Forelimb muscle (tissue), 1 donor: ENCODE measurements around the gene OR8B4. TPM values are rescaled to one million over a fixed set of nuclear protein-coding genes. Genes with fewer than 3 reads are reported as not detected.
A peak's percentile ranks its signal among the peaks of the same experiment; 100 is the strongest.
"Not testable (repeated sequence)": the region's sequence is repeated elsewhere in the genome, so short reads cannot be mapped to it uniquely, and the experiment has no call there.

Experiments used
- DNase-seq: peaks from one replicate; pipeline ENCODE4 v3.0.0-alpha.2; 2013; ENCODE audit warnings: low read depth
- polyA plus RNA-seq: library from polyadenylated mRNA; unstranded; fragments of 120-200 nt; gene quantifications from one replicate; pipeline ENCODE4 v1.2.1, GENCODE V29; 2013; ENCODE audit not compliant: insufficient read length

OR8B4 gene, protein sequence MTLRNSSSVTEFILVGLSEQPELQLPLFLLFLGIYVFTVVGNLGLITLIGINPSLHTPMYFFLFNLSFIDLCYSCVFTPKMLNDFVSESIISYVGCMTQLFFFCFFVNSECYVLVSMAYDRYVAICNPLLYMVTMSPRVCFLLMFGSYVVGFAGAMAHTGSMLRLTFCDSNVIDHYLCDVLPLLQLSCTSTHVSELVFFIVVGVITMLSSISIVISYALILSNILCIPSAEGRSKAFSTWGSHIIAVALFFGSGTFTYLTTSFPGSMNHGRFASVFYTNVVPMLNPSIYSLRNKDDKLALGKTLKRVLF
- polyA plus RNA-seq, result not detected

DNA sequence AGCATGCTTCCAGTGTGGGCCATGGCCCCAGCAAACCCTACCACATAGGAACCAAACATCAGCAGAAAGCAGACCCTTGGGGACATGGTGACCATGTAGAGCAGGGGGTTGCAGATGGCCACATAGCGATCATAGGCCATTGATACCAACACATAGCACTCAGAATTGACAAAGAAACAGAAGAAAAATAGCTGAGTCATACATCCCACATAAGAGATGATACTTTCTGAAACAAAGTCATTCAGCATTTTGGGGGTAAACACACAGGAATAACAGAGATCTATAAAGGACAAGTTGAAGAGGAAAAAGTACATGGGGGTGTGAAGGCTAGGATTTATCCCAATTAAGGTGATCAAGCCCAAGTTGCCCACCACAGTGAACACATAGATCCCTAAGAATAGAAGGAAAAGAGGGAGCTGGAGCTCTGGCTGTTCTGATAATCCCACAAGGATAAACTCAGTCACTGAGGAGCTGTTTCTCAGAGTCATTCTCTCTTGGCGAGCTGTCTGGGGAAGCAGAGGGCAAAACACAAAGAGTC is at the start of gene OR8B4:
Gene OR8B4 (minus strand): TSS at position 488 of the 538 bp plus-strand sequence. CDS start 0 bp downstream, at position 488.
- no peak for DNase-seq

DNA sequence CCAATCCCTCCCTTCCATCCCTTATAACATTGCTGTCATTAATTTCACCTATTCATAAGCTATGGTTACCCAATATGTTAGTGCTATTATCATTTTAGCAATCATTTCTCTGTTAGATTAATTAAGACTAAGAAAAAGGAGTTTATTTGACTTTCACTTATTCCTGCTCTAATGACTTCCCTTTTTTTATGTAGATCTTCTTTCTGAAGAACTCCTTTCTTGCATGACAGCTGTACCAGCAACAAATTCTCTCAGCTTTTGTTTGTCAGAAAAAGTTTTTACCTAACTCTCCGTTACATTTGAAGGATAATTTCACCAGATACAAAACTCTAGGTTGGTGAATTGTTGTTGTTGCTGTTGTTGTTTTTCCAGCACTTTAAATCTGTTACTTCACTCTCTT is 49.4 kb upstream of the OR8B4 start:
- DNase-seq, result no peak

DNA sequence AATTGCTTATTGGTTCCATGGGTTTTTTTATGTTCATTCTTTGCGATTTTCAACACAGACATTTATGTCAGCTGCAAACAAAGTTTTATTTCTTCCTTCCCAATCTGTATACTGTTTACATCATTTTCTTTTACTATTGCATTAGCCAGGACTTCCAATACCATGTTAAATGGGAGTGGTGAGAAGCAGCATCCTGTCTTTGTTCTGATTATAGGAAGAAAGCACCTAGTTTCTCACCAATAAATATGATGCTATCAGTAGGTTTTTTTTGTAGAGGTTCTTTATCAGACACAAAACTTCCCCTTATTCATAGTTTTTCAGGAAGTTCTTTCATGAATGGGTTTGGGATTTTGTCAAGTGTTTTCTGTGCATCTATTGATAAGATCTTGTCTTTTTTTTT is 48.8 kb upstream of the OR8B4 start:
- no peak for DNase-seq

DNA sequence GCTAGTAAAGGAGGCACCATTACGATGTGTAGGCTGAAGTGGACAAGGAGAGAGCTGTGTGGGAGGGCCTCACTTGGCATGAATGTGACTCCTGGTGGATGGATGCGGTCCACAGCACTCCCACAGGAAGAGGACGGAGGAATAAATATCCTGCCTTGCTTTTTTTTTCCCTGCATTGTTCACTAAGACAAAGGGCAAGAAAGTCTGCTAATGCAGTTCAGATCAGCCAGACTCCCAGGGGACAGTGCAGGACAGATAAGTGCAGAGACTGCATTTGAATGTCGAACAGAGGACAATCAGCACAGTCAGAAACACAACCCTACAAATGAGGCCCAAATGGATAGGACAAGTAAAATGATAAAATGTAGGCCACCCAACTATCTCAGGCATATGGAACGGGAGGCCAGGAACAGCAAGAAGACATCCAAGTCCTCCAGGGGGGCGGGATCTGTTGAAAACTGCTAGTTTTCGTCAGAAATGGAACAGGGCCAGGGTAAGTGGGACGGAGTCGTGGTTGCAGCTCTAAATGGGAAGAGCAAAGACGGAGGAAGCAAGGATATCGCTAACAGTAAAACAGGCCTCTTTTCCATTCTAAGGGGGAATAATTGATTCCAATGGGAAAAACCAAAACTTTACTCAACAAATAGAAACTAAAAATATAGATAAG is 46.0 kb upstream of the OR8B4 start:
- DNase-seq, result peak; percentile 24

DNA sequence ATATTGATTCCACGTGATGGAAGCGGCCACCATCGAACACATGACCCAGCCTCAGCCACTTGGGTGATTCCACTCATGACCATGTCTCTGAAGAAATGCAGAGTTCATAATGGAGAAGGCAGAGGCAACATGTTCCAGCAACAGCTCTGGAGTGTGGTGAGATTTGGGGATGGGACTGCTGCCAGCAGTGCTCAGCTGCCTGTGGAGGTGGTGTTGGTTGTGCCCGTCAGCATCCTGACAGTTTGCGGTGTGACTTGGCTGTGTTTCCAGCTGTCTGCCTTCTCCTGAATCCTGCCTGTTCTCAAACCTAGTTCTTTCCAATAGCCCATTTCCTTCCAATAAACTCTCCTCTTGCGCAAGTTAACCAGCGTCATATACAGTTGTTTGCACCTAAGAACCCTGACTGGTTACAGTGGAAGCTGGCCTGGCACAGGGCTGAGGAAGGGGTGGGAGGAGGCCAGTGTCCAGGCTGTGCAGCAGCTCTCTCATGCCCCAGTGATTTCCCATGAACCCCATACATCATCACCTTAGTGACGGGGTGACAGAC is 42.8 kb upstream of the OR8B4 start:
- DNase-seq, result no peak

DNA sequence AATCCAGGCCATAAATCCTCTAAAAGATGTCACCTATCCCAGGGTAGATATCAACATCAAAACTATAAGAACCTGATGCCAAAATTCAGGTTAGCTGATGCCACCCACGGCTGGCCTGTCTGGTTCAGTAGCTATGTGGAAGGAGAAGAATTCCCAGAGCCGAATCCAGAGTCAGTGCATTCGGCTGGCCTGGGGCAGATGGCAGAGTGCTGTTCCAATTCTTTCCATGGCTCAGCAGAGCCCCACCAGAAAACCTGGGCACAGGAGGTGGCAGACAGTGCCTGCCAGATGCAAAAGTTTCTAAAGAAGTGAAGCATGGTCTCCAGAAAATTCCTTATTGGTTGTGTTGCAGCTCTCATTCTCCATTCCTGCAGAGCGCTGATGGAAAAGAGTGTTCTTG is 40.7 kb upstream of the OR8B4 start:
- no peak for DNase-seq

DNA sequence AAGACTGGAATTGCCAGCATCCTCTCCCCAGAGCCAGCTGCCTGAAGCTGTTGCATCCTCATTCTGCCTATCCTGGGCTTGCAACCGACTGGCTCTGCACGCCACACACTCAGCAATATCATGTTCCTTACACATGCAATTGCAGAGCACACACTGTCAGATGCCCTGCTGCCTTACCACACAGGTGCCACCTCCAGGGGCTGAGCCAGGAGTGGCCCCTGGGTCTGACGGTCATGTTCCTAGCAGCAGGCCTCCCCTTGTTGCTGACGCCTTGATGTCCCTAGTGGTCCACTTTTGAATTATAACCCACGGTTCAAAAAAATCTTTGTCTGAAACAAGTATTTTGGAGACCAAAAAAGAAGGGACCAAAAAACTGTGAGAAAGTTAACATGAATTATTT is 39.3 kb upstream of the OR8B4 start:
- DNase-seq, result no peak

DNA sequence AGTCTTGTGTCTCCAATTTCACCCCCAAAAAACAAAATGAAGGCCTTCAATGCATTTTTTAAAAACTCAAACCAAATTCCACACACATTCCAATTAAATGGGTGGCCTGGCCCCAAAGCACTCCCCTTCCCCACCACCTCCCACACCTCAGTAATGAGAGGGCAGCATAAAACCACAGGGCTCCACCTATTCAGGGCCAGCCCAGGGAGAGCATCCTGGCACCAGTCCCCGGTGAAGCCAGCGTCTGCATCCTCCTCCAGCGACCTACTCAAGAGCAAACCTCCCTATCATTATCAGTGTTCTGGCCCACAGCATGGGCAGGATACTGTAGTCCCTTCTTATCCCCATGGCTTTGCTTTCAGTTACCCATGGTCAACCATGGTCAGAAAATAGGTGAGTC is 38.7 kb upstream of the OR8B4 start:
- no peak for DNase-seq

DNA sequence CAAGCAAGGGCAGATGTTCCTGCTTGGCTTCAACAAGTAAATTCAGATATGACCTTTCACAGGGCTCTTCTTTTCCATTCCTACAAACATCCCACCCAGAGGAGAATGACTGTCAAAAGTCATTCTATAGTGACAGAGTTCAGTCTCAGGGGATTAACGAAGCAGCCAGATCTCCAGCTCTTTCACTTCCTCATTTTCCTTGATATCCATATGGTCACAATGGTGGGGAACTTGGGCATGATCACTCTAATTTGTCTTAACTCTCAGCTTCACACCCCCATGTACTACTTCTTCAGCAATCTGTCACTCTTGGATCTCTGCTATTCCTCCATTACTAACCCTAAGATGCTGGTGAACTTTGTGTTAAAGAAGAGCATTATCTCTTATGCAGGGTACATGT is 35.8 kb upstream of the OR8B4 start:
- DNase-seq, result no peak

DNA sequence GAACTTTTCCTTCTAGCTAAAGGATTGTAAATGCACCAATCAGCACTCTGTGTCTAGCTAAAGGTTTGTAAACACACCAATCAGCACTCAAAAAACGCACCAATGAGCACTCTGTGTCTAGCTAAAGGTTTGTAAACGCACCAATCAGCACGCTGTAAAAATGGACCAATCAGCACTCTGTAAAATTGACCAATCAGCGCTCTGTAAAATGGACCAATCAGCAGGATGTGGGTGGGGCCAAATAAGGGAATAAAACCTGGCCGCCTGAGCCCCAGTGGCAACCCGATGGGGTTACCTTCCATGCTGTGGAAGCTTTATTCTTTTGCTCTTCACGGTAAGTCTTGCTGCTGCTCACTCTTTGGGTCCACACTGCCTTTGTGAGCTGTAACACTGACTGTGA is 34.7 kb upstream of the OR8B4 start:
- not testable (repeated sequence) for DNase-seq

DNA sequence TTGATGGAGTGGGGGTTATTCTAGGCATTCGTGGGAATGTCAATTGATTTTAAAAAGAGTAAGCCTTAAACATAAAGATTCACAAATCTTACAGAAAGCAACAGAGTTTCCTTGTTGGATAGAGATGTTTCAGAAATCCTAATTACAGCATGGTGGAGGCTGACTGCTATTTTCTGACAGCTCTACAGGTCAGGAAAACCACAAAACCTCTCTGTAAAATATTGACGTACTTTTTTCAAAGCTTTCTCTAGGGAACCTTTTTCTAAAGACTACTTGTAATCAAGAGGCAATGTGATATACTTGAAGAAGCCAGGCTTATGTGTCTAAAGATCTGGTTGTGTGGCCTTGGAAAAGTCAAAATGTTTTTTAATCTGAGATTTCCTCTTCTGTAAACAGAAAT is 29.9 kb upstream of the OR8B4 start:
- no peak for DNase-seq

DNA sequence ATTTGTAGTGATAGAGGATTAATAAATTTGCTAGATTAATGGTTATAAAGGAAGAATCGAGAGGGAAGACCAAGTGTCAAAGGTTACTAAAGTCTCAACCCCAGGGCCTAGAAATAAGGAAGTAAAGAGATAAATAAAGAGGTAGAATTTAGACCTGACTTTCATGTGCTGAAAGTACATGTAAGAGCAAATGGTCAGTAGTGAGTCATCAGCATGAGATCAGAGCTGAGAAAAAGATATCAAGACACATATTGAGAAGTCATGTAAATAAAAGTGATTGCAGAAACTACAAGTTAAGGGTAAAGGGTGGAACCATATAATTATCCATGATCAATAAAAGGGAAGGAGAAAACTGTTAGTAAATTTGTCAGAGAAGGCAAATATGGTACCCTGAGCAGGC is 22.2 kb upstream of the OR8B4 start:
- no peak for DNase-seq

DNA sequence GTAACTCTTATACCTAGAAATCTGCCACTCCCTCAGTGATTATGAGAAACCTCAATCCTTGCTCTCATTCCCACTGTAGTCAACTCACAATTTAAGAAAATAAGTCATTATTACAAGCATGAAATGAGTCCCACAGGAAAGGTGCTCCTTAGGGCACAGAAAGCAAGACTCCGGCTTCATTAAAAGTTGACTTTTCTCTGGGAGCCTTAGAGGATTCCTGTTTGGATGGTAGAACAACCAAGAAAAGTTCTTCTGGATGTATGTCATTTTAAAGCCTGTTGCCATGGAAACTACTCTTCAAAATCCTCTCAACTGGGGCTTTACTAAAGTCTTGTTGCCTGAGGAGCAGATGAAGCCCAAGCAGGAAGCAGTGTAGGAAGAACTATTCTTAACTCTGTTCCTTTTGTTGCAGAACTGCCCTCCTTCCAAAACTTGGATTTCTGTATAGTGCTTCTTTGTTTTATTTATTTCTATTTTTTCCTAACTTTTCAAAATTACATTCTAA is 21.0 kb upstream of the OR8B4 start, which contains the start of gene OR8B8:
Gene OR8B8 (minus strand): TSS at position 51 of the 505 bp plus-strand sequence. CDS start 4,611 bp downstream, outside the sequence.
- no peak for DNase-seq

DNA sequence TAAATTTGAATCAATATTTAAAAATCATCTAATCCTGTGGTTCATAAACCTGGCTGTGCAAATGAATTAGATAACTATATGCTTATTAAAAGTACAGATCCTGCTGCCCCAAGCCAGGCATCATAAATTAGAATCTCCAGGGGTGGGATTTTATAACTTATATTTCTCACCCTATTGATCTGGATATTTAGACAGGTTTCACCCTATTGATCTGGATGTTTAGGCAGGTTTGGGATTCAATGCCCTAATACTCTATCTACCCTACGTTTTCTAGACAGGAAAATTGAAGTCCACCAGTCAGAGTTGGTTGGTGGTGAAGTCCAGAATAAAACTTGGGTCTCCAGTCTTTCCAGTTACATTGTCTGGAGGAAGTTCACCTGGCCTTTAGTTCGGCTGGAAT is 18.2 kb upstream of the OR8B4 start:
- no peak for DNase-seq

DNA sequence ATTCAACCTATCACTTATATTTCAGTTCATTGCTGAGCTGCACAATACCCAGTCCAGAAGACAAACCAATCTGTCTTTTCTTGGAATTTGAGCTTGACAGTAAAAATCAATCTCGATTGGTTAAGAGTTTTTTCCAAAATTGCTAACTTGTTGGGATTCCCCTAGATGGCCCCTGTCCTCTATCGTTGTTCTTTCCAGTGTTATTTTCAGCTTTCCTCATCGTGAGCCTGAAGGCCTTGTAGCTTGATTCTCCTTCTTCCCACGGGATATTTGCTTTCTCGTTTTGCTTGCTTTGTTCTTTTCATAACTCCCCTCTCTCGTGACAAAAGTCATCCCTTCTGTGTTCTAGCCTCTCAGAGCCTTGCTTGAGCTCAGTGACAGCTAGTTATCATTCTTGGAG is 17.8 kb upstream of the OR8B4 start:
- no peak for DNase-seq

DNA sequence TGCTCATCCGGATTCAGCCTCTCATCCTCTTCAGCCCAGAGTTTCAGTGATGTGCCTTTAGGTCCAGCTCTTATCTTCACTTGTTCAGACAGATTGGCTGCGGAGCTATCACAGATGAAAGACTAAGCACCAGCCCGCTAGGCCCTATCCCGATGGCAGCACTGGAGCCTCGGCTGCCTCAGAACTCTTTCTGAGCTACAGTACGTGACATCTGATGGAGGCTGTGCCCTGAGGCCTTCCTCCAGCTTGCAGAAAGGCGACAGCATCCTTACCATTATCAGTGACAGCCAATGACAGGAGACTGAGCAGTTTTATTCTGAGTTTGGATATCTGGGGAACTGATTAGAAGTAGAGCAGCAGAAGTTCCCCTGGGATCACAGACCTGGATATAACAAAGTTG is 16.8 kb upstream of the OR8B4 start:
- no peak for DNase-seq

DNA sequence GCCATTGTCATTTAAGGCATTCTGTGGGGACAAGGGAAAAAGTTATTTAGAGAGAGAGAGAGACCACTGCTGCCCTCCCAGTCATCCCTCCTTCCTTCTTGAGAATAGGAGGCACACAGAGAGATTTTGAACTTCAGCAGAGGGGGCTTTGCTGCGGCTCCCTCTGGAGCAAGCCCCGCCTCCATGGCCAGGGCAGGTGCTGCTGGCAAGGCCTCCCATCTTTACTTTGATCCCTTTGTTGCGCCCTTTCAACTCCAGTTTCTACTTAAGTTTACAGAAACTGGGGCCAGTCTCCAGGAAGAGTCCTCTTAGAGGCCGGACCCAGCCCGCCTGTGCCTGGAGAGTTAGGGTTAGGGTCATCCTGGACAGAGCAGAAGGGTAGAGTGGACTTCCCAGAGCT is 16.4 kb upstream of the OR8B4 start:
- no peak for DNase-seq

DNA sequence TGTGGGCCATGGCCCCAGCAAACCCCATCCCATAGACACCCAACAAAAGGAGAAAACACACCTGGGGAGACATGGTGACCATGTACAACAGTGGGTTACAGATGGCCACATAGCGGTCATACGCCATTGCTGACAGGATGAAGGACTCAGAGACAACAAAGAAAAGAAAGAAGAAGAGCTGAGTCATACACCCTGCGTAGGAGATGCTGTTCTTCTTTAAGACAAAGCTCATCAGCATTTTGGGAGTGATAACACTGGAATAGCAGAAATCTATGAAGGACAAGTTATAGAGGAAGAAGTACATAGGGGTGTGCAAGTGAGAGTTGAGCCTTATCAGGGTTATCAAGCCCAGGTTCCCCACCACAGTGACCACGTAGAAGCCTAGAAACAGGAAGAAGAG is 15.9 kb upstream of the OR8B4 start:
- no peak for DNase-seq

DNA sequence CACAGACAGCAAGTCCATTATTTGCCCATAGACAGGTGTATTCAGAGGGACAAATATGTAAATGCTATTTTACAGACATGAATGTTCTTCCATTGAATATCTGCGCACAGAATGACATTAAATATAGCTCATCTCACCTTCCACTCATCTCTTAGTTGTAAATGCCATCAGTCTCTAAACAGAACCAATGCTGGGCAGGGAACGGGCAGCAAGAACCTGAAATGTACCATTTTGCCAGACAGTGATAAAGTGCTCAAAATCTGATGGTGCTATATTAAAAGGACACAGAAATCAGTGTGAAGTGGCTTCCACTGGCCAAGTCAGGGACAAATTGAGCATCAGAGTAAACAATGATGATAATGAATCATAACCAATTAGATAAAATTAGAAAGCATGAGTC is 10.0 kb upstream of the OR8B4 start:
- no peak for DNase-seq

DNA sequence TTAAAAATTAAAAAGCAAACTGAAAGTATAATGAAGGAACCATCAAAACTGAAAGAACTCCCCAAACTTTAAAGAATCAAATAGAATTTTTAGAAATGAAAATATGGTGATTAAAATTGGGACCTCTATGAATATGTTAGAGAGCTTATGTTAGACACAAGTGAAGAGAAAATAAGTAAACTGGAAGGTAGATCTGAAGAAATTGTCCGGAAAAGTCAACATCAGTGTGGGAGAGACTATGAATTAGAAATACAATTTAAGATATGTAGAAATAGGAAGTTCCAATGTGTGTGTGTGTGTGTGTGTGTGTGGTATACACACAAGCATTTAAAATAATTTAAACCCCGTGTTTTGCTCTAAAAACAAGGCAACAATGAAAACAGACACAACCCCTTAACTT is 4.9 kb upstream of the OR8B4 start:
- no peak for DNase-seq

DNA sequence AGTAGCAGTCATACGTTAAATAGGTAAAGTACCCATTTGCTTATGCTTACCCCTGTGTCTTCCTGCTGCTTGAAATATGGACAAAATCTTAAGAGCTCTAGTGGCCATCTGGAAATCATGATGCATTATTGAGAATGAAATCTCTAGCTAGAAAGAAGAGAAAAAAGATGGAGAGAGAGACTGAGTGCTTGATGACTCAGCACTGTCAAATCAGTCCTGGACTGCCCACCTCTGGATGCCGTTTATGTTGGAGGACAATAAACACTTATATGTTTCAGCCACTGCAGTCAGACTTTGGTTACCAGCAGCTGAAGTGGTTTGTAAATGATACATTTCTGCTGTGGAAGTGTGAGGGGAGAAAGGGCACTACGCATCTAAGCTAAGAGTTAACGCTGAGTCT is 3.6 kb downstream of the OR8B4 start:
- DNase-seq, result no peak

DNA sequence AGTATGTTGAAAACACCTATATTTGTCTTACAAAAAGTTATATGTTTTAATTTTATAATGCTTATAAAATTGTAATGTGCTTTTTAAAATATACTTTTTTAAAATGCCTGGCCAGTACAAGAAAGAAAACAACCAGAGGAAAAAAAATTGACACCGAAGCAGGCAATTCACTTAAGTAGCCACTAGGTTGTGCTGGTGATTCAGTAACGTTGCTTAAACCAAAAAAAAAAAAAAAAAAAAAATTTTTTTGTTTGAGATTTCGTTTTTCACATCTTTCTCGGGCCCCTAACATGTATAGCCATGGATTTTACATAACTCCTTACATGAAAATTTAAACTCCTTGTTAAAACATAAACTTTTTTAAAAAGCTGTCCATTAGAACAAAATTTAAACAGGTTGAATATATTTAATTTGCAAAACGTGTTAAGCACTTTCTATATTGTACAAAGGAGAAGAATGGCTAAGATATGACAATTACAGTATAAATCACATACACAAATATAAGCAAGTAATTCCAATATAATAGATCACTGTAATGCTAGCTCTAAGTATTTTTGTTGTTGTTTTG is 9.2 kb downstream of the OR8B4 start:
- no peak for DNase-seq
